ENCODE measurements around the gene MSI2. TPM values are rescaled to one million over a fixed set of nuclear protein-coding genes. Genes with fewer than 3 reads are reported as not detected.

The MSI2 gene
- polyA plus RNA-seq, 1 of the 3 experiments (the other 2 are of a cell fraction): 24.1 TPM

- POLR2A ChIA-PET: no interaction called here
- CTCF ChIA-PET: interaction anchor here (1.0 kb wide), 1 partner anchor 13 kb away, joined by 3 read pairs; no protein-coding TSS in a partner anchor
- H4K20me1 ChIP-seq (ENCODE audit: insufficient read depth): peaks cover 6% of the 10 kb centered on the region; the same call in 1 of the 2 replicates
- no peak for DNase-seq
- H3K79me2 ChIP-seq (ENCODE audit: insufficient read depth): no peaks in the 10 kb centered on the region; the same call in 1 of the 2 replicates
- H3K36me3 ChIP-seq (replicated peaks in 1 of 2; ENCODE audit: control insufficient read depth in 1 of 2, insufficient read depth in 2 of 2, low read length in 1 of 2): peaks cover 9 to 16% of the 10 kb centered on the region in 2 experiments
- 94% methylated on average over 12 of the region's 12 CpGs for WGBS (ENCODE audit: low lambda C conversion rate)
- H3K9ac ChIP-seq: no peak overlapping the region
- no peaks in the 10 kb centered on the region for H3F3A ChIP-seq (replicated peaks; ENCODE audit: insufficient read depth)
- H3K4me3 ChIP-seq (ENCODE audit: low read depth in 2 of 2, low read length in 1 of 2): no peak overlapping the region
- no peaks in the 10 kb centered on the region for H3K9me2 ChIP-seq
- H3K4me1 ChIP-seq (ENCODE audit: control insufficient read depth in 1 of 2, insufficient read depth in 2 of 2, low read depth in 1 of 2, low read length in 1 of 2): peaks cover 0 to 17% of the 10 kb centered on the region in 2 experiments; a peak in 1 of 4 replicates
- no peak overlapping the region for H3K4me2 ChIP-seq
- H3K27ac ChIP-seq (ENCODE audit: low read depth in 2 of 2, low read length in 1 of 2): no peak overlapping the region
- H2AFZ ChIP-seq (ENCODE audit: low read depth): no peak overlapping the region
- H3K9me3 ChIP-seq: no peaks in the 10 kb centered on the region
- TF ChIP-seq TAF1 (IDR thresholded peaks at IDR 0.05; ENCODE audit: borderline replicate concordance, low read depth, low read length) (no peak), TEAD4 (IDR thresholded peaks at IDR 0.05; ENCODE audit: borderline replicate concordance, insufficient read depth) (no peak), RAD21 (IDR thresholded peaks at IDR 0.05; ENCODE audit: low read length) (no peak)
- H3K27me3 ChIP-seq (ENCODE audit: insufficient read depth): no peaks in the 10 kb centered on the region
Observed at GRCh38 chr17:57313097-57313835, 56.9 kb downstream of the MSI2 start.

DNA sequence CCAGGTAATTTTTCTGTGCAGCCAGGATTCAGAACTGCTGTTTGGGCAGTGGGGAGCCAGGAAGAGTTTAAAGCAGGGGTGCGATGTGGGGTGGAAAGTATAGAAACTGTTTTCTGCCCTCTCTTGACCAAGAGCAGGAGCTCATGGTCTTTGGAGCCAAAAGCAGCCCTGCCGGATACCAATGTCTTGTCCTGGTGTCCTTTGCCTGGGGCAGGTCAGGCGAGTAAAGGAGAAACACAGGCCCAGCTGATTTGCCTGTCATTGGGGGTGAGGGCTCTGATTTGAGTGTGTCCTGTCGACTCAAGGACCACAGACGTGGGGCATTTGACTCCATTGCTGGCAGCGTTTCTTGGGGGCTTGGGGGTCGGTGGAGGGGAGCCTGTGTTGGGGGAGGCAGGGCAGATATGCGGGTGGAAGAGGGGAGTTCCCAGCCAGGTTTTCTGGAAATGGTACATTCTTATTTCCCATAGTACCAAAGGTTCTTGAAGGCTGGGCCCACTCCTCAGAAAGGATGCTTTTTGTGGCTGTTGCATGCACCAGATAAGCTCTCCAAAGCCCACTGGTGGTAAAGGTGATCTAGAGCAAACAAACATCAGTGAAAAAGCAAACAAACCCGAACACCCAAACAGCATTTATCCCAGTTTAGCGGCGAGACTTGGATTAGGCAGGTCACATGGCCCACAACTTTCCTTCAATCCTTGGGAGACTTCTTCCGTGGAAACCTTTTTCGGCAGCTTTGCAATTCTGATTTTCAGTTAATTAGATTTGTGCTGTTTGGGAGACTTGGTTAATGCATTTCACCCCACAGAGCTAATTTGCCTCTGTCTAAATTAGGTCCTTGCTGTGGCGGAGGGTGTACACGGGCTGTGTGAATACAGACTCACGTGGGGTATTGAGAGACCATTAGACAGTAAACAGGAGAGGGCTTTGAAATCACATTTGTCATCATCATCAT is 59.0 kb downstream of the MSI2 start:
- 92% methylated on average over 16 of the region's 16 CpGs for WGBS (ENCODE audit: low lambda C conversion rate)
- CTCF ChIA-PET: interaction anchor here (0.8 to 1.4 kb wide), 4 partner anchors 11 to 110 kb away, joined by 3 to 6 read pairs (median 4); no protein-coding TSS in a partner anchor
- H3K9me3 ChIP-seq: no peaks in the 10 kb centered on the region

More for the DNA sequence above, 59.0 kb downstream of the MSI2 start:
- H3K4me3 ChIP-seq (ENCODE audit: low read depth in 2 of 2, low read length in 1 of 2): no peak overlapping the region
- no peak for TF ChIP-seq RXRA (IDR thresholded peaks at IDR 0.05; ENCODE audit: borderline replicate concordance, low read depth)
- TF ChIP-seq EZH2phosphoT487 (IDR thresholded peaks at IDR 0.05; ENCODE audit: borderline replicate concordance, low read depth): no peak
- no peak for TF ChIP-seq IRF3 (IDR thresholded peaks at IDR 0.05; ENCODE audit: low read depth, low read length)
- TF ChIP-seq FOXJ3 (CRISPR knock-in tag; IDR thresholded peaks at IDR 0.05): no peak
- no peak for TF ChIP-seq RFX5 (IDR thresholded peaks at IDR 0.05; ENCODE audit: low read length)
- TF ChIP-seq MXI1 (IDR thresholded peaks at IDR 0.05; ENCODE audit: low read depth, low read length): no peak
- no peak for TF ChIP-seq CTCF (IDR thresholded peaks at IDR 0.05)
- no peak for TF ChIP-seq RAD21 (IDR thresholded peaks at IDR 0.05; ENCODE audit: low read length)
- no peak for TF ChIP-seq NFIC (IDR thresholded peaks at IDR 0.05; ENCODE audit: borderline replicate concordance)
- POLR2A ChIA-PET: no interaction called here
- no peak overlapping the region for H2AFZ ChIP-seq (ENCODE audit: low read depth)
- H3K4me1 ChIP-seq (ENCODE audit: control insufficient read depth in 1 of 2, insufficient read depth in 2 of 2, low read depth in 1 of 2, low read length in 1 of 2): peaks cover 0 to 13% of the 10 kb centered on the region in 2 experiments; a peak in 1 of 4 replicates
- no peak overlapping the region for H3K4me2 ChIP-seq
- H3F3A ChIP-seq (replicated peaks; ENCODE audit: insufficient read depth): no peaks in the 10 kb centered on the region
- H3K27me3 ChIP-seq (ENCODE audit: insufficient read depth): no peaks in the 10 kb centered on the region
- no peak overlapping the region for H3K27ac ChIP-seq (ENCODE audit: low read depth in 2 of 2, low read length in 1 of 2)
- no peaks in the 10 kb centered on the region; the same call in 1 of the 2 replicates for H3K79me2 ChIP-seq (ENCODE audit: insufficient read depth)
- no peak overlapping the region for H3K9ac ChIP-seq
- H3K9me2 ChIP-seq: no peaks in the 10 kb centered on the region
- H4K20me1 ChIP-seq (ENCODE audit: insufficient read depth): no peaks in the 10 kb centered on the region
- no peak for DNase-seq
- peaks cover 6 to 9% of the 10 kb centered on the region in 2 experiments for H3K36me3 ChIP-seq (replicated peaks in 1 of 2; ENCODE audit: control insufficient read depth in 1 of 2, insufficient read depth in 2 of 2, low read length in 1 of 2)
